Measurements from ENCODE around the gene MPEG1. TPM values are rescaled to one million over a fixed set of nuclear protein-coding genes. Genes with fewer than 3 reads are reported as not detected.

The MPEG1 gene
- total RNA-seq, 1 experiment from 2014 or later = not detected

GRCh38 chr11:59249535-59249934, 36.8 kb upstream of the MPEG1 start:
- H3K4me2 ChIP-seq (ENCODE audit: insufficient read depth, insufficient read length, low read length) = no peak overlapping the region
- no peak overlapping the region for H2BK5ac ChIP-seq (ENCODE audit: insufficient read length, low read length)
- H2BK15ac ChIP-seq (ENCODE audit: low read depth, low read length) = no peak overlapping the region
- no peaks in the 10 kb centered on the region; the same call in 1 of the 2 replicates for H3K4me1 ChIP-seq (ENCODE audit: insufficient read depth, low read length)
- H3K27me3 Mint-ChIP-seq (ENCODE audit: low read depth) = no peaks in the 10 kb centered on the region
- H3K4me3 Mint-ChIP-seq = no peak overlapping the region
- WGBS (ENCODE audit: extremely low coverage, insufficient read length, low lambda C conversion rate) = no CpG with 5 or more reads among the region's 7 CpGs
- no peak for DNase-seq
- no peak overlapping the region for H3K27ac ChIP-seq (ENCODE audit: insufficient read length, low read depth, low read length)
- H4K91ac ChIP-seq (ENCODE audit: insufficient read length, low read depth, low read length) = no peak overlapping the region
- no peaks in the 10 kb centered on the region for H3K9me3 ChIP-seq (ENCODE audit: control insufficient read depth, low read depth, low read length)
- no peak overlapping the region for H2AFZ ChIP-seq (ENCODE audit: low read length)
- no peaks in the 10 kb centered on the region for H4K20me1 ChIP-seq (ENCODE audit: control insufficient read depth, insufficient read depth, insufficient read length)
- H3K9me3 Mint-ChIP-seq = peaks cover 10 to 13% of the 10 kb centered on the region in 2 experiments
- no peak overlapping the region for H4K8ac ChIP-seq (replicated peaks; ENCODE audit: insufficient read length, low read depth, low read length)
- H3K9ac ChIP-seq (ENCODE audit: extremely low read depth, insufficient read length, low read length) = no peak overlapping the region
- no peaks in the 10 kb centered on the region for H3K79me2 ChIP-seq (ENCODE audit: insufficient read depth, low read length)
- peaks cover 7 to 9% of the 10 kb centered on the region in 2 experiments for H3K4me1 Mint-ChIP-seq
- TF ChIP-seq CTCF (conservative IDR thresholded peaks at IDR 0.05) = no peak
- H3K36me3 Mint-ChIP-seq (ENCODE audit: insufficient read depth in 1 of 3, low read depth in 3 of 3) = 0 out of 7 replicates have a peak, but pooled peaks cover 0 to under 1% (median 0%) of the 10 kb centered on the region in 3 experiments
- H2AK5ac ChIP-seq (ENCODE audit: insufficient read length, low read length) = no peak overlapping the region
- H3T11ph ChIP-seq (ENCODE audit: low read length) = no peak overlapping the region
- no peaks in the 10 kb centered on the region for H3K79me1 ChIP-seq (ENCODE audit: insufficient read depth, low read depth, low read length, poor library complexity, severe bottlenecking)
- no peak overlapping the region for H3K14ac ChIP-seq (ENCODE audit: insufficient read depth, low read length)
- H3K18ac ChIP-seq (ENCODE audit: insufficient read length, low read depth, low read length) = no peak overlapping the region
- no peaks in the 10 kb centered on the region for H3K23me2 ChIP-seq (ENCODE audit: insufficient read length, low read depth, low read length, poor library complexity, severe bottlenecking)
- H3K27me3 ChIP-seq (ENCODE audit: insufficient read depth, low read length) = no peaks in the 10 kb centered on the region
- H2BK12ac ChIP-seq (ENCODE audit: insufficient read length, low read depth, low read length) = no peak overlapping the region
- no peak overlapping the region for H3K56ac ChIP-seq (ENCODE audit: insufficient read length, low read depth, low read length)
- H3K4ac ChIP-seq (ENCODE audit: low read depth, low read length) = no peak overlapping the region
- no peak overlapping the region for H2BK120ac ChIP-seq (ENCODE audit: low read depth, low read length, poor library complexity, severe bottlenecking)
- no peak overlapping the region for H3K27ac Mint-ChIP-seq
- no peak overlapping the region for H4K5ac ChIP-seq (ENCODE audit: insufficient read length, low read depth, low read length)
- no peak overlapping the region for H3K23ac ChIP-seq (ENCODE audit: insufficient read length, low read depth, low read length)
- no peak overlapping the region for H2BK20ac ChIP-seq (ENCODE audit: low read depth, low read length, poor library complexity, severe bottlenecking)
